Measurements from ENCODE around the gene PIK3R3. TPM values are rescaled to one million over a fixed set of nuclear protein-coding genes. Genes with fewer than 3 reads are reported as not detected.

PIK3R3 gene
- total and polyA plus RNA-seq, 9 of the 15 experiments (the other 6 are each of a cell fraction or from before 2014, with no cell fraction given), result 1.4 to 7.7 (median 4.6) TPM

- Histone ChIP-seq H3K4me2 (ENCODE audit: insufficient read depth, low read length) (no peak overlapping the region), H3K9me1 (ENCODE audit: control insufficient read depth, insufficient read depth, low read length) (no peaks in the 10 kb centered on the region), H2AFZ (ENCODE audit: low read depth, low read length) (peak overlapping the region; percentile 10; the same call in 1 of the 2 replicates), H3K9me3 (replicated peaks; ENCODE audit: control insufficient read depth, insufficient read depth, low read depth, low read length) (no peaks in the 10 kb centered on the region), H3K27me3 (ENCODE audit: control insufficient read depth in 2 of 2, insufficient read depth in 2 of 2, low read length in 2 of 2) (no peaks in the 10 kb centered on the region), H3K9ac (ENCODE audit: insufficient read depth in 1 of 2, low read depth in 2 of 2, low read length in 2 of 2) (no peak overlapping the region), H4K20me1 (replicated peaks; ENCODE audit: control insufficient read depth, insufficient read depth, low read length) (no peaks in the 10 kb centered on the region), H3K79me2 (ENCODE audit: control insufficient read depth, insufficient read depth, low read length) (peaks cover 15% of the 10 kb centered on the region; the same call in 2 of the 3 replicates), H3K4me1 (replicated peaks in 1 of 2; ENCODE audit: control insufficient read depth in 2 of 2, insufficient read depth in 2 of 2, low read length in 2 of 2) (peaks cover 13 to 15% of the 10 kb centered on the region in 2 experiments; a peak in 4 of 5 replicates), H3K27ac (ENCODE audit: extremely low read depth, low read depth, low read length) (no peak overlapping the region), H3K4me3 (no peak overlapping the region), H3K36me3 (ENCODE audit: control insufficient read depth, insufficient read depth, low read length) (no peaks in the 10 kb centered on the region; the same call in 2 of the 3 replicates)
- intact Hi-C loops (cut with micrococcal nuclease), result no loop called here
- ChIA-PET CTCF (ENCODE audit: low intra/inter-chr PET ratio) (no interaction called here), POLR2A (interaction anchor here (0.7 to 1.4 kb wide), 6 partner anchors 11 to 361 kb away, joined by 3 to 5 read pairs (median 3); no protein-coding TSS in a partner anchor)
- in situ Hi-C loops (cut with MboI), result no loop called here
- ATAC-seq (no peak), FAIRE-seq (no peak), DNase-seq (ENCODE audit: extremely low read depth in 1 of 4, low spot score in 3 of 4) (no peak)
- WGBS (ENCODE audit: insufficient coverage, low coverage, missing lambda C conversion rate), result 21% methylated on average over 3 of the region's 3 CpGs
- no peak for TF ChIP-seq TCF3 (CRISPR knock-in tag; IDR thresholded peaks at IDR 0.05)
- peak; percentile 40; the same call in 1 of the 2 replicates for TF ChIP-seq CEBPG (CRISPR knock-in tag; IDR thresholded peaks at IDR 0.05)
- TF ChIP-seq CEBPG (tag; conservative IDR thresholded peaks at IDR 0.05 in 1 of 2, IDR thresholded peaks at IDR 0.05 in 1 of 2), result peak; percentile 59 to 88
- TF ChIP-seq JUND (IDR thresholded peaks at IDR 0.05; ENCODE audit: borderline replicate concordance, low read depth, low read length), result no peak
- no peak for TF ChIP-seq JUND (tag; IDR thresholded peaks at IDR 0.05; ENCODE audit: borderline replicate concordance, low read depth, low read length)
- peak; percentile 79; the same call in 1 of the 2 replicates for TF ChIP-seq ZNF75A (CRISPR knock-in tag; IDR thresholded peaks at IDR 0.05)
- no peak for TF ChIP-seq TRIM28 (IDR thresholded peaks at IDR 0.05)
- TF ChIP-seq HNRNPK (IDR thresholded peaks at IDR 0.05; ENCODE audit: low read depth, low read length, poor library complexity, severe bottlenecking), result no peak
- TF ChIP-seq SMARCC2 (IDR thresholded peaks at IDR 0.05; ENCODE audit: low read depth), result no peak
- no peak for TF ChIP-seq BRCA1 (IDR thresholded peaks at IDR 0.05)
- no peak for TF ChIP-seq BRCA1 (CRISPR knock-in tag; IDR thresholded peaks at IDR 0.05)
- TF ChIP-seq LEF1 (IDR thresholded peaks at IDR 0.05), result no peak
- TF ChIP-seq ELF2 (CRISPR knock-in tag; IDR thresholded peaks at IDR 0.05), result no peak
- TF ChIP-seq ZNF124 (CRISPR knock-in tag; IDR thresholded peaks at IDR 0.05), result no peak
- peak; percentile 69 for TF ChIP-seq ZNF24 (IDR thresholded peaks at IDR 0.05)
- peak; percentile 60 for TF ChIP-seq ATF3 (IDR thresholded peaks at IDR 0.05)
- no peak for TF ChIP-seq ATF3 (CRISPR knock-in tag; conservative IDR thresholded peaks at IDR 0.05)
- TF ChIP-seq, protein P1, sequence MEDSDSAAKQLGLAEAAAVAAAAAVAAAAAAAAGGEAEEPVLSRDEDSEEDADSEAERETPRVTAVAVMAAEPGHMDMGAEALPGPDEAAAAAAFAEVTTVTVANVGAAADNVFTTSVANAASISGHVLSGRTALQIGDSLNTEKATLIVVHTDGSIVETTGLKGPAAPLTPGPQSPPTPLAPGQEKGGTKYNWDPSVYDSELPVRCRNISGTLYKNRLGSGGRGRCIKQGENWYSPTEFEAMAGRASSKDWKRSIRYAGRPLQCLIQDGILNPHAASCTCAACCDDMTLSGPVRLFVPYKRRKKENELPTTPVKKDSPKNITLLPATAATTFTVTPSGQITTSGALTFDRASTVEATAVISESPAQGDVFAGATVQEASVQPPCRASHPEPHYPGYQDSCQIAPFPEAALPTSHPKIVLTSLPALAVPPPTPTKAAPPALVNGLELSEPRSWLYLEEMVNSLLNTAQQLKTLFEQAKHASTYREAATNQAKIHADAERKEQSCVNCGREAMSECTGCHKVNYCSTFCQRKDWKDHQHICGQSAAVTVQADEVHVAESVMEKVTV (CRISPR knock-in tag; IDR thresholded peaks at IDR 0.05), result no peak
- no TSS peak for BruUV-seq (replicated peaks)
Observed at GRCh38 chr1:46134660-46135331, 2.4 kb upstream of the PIK3R3 start.

Data from K562 (cell line).